Neural progenitor cell (in vitro differentiated cells): Measurements from ENCODE around the gene ADAMTS12. TPM values are rescaled to one million over a fixed set of nuclear protein-coding genes. Genes with fewer than 3 reads are reported as not detected.

Experiments
- DNase-seq: peaks from one replicate; pipeline ENCODE4 v3.0.0-alpha.2; 2016; ENCODE audit warnings: low spot score
- H2AFZ ChIP-seq: fragments of 200-600 bp; sonication (generic); replicated peaks from 2 replicates; pipeline ENCODE4 v1.6.1; 2016; ENCODE audit warnings: antibody characterized with exemption
- H3F3A ChIP-seq: fragments of 200-600 bp; sonication (generic); 2 replicates; pipeline ENCODE4 v1.6.1; 2016; ENCODE audit warnings: antibody characterized with exemption, low read depth
- H3K27ac ChIP-seq: fragments of 200-600 bp; sonication (generic); 2 replicates; pipeline ENCODE4 v1.5.1; 2016; ENCODE audit warnings: mild to moderate bottlenecking
- H3K27me3 ChIP-seq: fragments of 200-600 bp; sonication (generic); 2 replicates; pipeline ENCODE4 v1.6.1; 2016; ENCODE audit warnings: mild to moderate bottlenecking, moderate library complexity
- H3K36me3 ChIP-seq: fragments of 200-600 bp; sonication (generic); 2 replicates; pipeline ENCODE4 v1.5.1; 2016
- H3K4me1 ChIP-seq: fragments of 200-600 bp; sonication (generic); 2 replicates; pipeline ENCODE4 v1.6.1; 2016; ENCODE audit warnings: mixed run types
- H3K4me2 ChIP-seq: fragments of 200-600 bp; sonication (generic); 2 replicates; pipeline ENCODE4 v1.6.1; 2016
- H3K4me3 ChIP-seq: fragments of 200-600 bp; sonication (generic); 2 replicates; pipeline ENCODE4 v1.5.1; 2016
- H3K79me2 ChIP-seq: fragments of 200-600 bp; sonication (generic); 2 replicates; pipeline ENCODE4 v1.6.1; 2016; ENCODE audit warnings: low read depth
- H3K9ac ChIP-seq: fragments of 200-600 bp; sonication (generic); 2 replicates; pipeline ENCODE4 v1.6.1; 2016
- H3K9me3 ChIP-seq: fragments of 200-600 bp; sonication (generic); 2 replicates; pipeline ENCODE4 v1.5.1; 2016; ENCODE audit warnings: low read depth
- H4K20me1 ChIP-seq: fragments of 200-600 bp; sonication (generic); 2 replicates; pipeline ENCODE4 v1.6.1; 2016; ENCODE audit warnings: low read depth
- H3K27ac Mint-ChIP-seq: 3 replicates; pipeline ENCODE4 v1.8.0; 2021; ENCODE audit warnings: mixed read lengths
- H3K27me3 Mint-ChIP-seq: 2 replicates; pipeline ENCODE4 v1.8.0; 2022; ENCODE audit warnings: low read depth, mild to moderate bottlenecking, inconsistent platforms, moderate library complexity, mixed read lengths; ENCODE audit not compliant: insufficient read depth
- H3K36me3 Mint-ChIP-seq: 3 replicates; pipeline ENCODE4 v1.8.0; 2021; ENCODE audit warnings: mixed read lengths
- H3K4me1 Mint-ChIP-seq: 3 replicates; pipeline ENCODE4 v1.8.0; 2021; ENCODE audit warnings: mixed read lengths
- H3K4me3 Mint-ChIP-seq: 3 replicates; pipeline ENCODE4 v1.8.0; 2021; ENCODE audit warnings: mild to moderate bottlenecking, moderate library complexity, mixed read lengths
- H3K9me3 Mint-ChIP-seq: 3 replicates; pipeline ENCODE4 v1.8.0; 2020; ENCODE audit warnings: mixed read lengths
- CTCF ChIP-seq: fragments of 200-600 bp; sonication (generic); IDR thresholded peaks from 2 replicates; pipeline ENCODE4 v1.5.1; 2017; ENCODE audit warnings: antibody characterized with exemption, mild to moderate bottlenecking
- EZH2 ChIP-seq: fragments of 200-600 bp; sonication (generic); IDR thresholded peaks from 2 replicates; pipeline ENCODE4 v1.6.1; 2017; ENCODE audit warnings: antibody characterized with exemption, mild to moderate bottlenecking, moderate library complexity
- EZH2phosphoT487 ChIP-seq: fragments of 200-600 bp; sonication (generic); IDR thresholded peaks from 2 replicates; pipeline ENCODE4 v1.6.1; 2017; ENCODE audit warnings: antibody characterized with exemption
- total RNA-seq: library from RNA; depleted of rRNA; stranded (reverse); fragments of >200 nt; gene quantifications from 2 replicates; pipeline ENCODE4 v1.2.3, GENCODE V29; 2015; ENCODE audit warnings: low replicate concordance

Gene ADAMTS12
- total RNA-seq, 1 donor from 2014 or later = 15.6 TPM

DNA sequence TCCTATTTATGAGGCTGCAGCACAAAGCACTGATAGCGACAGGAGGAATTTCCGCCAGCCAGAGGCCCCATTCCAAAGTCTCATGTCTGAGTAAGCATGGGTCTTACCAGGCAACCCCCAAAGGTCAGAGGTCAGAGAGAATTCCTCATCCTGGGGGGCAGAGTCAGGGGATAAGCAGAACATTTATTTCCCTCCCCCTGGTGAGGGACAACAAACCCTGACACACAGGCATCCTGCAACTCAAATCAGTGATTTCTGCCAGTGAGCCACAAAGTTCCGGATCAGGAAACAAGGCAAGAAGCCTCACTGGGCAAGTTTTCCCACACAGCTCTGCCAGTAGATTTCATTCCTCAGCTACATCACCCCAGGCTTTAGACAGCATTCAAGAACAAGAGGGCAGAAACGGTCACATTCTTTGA is 37.0 kb downstream of the ADAMTS12 start:
- peak; percentile 73 for DNase-seq
- no peaks in the 10 kb centered on the region for H3K36me3 ChIP-seq
- no peak overlapping the region for H3K9ac ChIP-seq
- H3K9me3 ChIP-seq = no peaks in the 10 kb centered on the region
- peak overlapping the region; percentile 74 for H3K27ac ChIP-seq
- Mint-ChIP-seq H3K36me3 (peaks cover 2% of the 10 kb centered on the region), H3K4me3 (peak overlapping the region; percentile 11), H3K4me1 (peaks cover 61% of the 10 kb centered on the region), H3K9me3 (no peaks in the 10 kb centered on the region), H3K27ac (peak overlapping the region; percentile 81), H3K27me3 (no peaks in the 10 kb centered on the region)
- H2AFZ ChIP-seq = no peak overlapping the region
- TF ChIP-seq CTCF = no peak
- TF ChIP-seq EZH2 = no peak
- no peak for TF ChIP-seq EZH2phosphoT487
- H3F3A ChIP-seq = peaks cover 31% of the 10 kb centered on the region
- H4K20me1 ChIP-seq = no peaks in the 10 kb centered on the region
- peaks cover 72% of the 10 kb centered on the region for H3K4me1 ChIP-seq
- no peak overlapping the region for H3K4me3 ChIP-seq
- H3K79me2 ChIP-seq = peaks cover 72% of the 10 kb centered on the region
- H3K27me3 ChIP-seq = no peaks in the 10 kb centered on the region
- peak overlapping the region; percentile 51 for H3K4me2 ChIP-seq

GRCh38 chr5:33852837-33853236 is 39.0 kb downstream of the ADAMTS12 start:
- no peaks in the 10 kb centered on the region for H3K36me3 ChIP-seq
- H3K27ac ChIP-seq = no peak overlapping the region
- H3F3A ChIP-seq = peaks cover 31% of the 10 kb centered on the region
- Mint-ChIP-seq H3K4me3 (no peak overlapping the region), H3K4me1 (peaks cover 53% of the 10 kb centered on the region), H3K9me3 (no peaks in the 10 kb centered on the region), H3K27me3 (peaks cover 2% of the 10 kb centered on the region), H3K27ac (no peak overlapping the region), H3K36me3 (peaks cover 2% of the 10 kb centered on the region)
- H2AFZ ChIP-seq = no peak overlapping the region
- DNase-seq = no peak
- no peaks in the 10 kb centered on the region for H4K20me1 ChIP-seq
- H3K9ac ChIP-seq = no peak overlapping the region
- no peak overlapping the region for H3K4me2 ChIP-seq
- H3K4me1 ChIP-seq = peaks cover 56% of the 10 kb centered on the region
- no peak overlapping the region for H3K4me3 ChIP-seq
- peaks cover 54% of the 10 kb centered on the region for H3K79me2 ChIP-seq
- TF ChIP-seq EZH2phosphoT487 (no peak), EZH2 (no peak), CTCF (no peak)
- no peaks in the 10 kb centered on the region for H3K9me3 ChIP-seq
- H3K27me3 ChIP-seq = no peaks in the 10 kb centered on the region

DNA sequence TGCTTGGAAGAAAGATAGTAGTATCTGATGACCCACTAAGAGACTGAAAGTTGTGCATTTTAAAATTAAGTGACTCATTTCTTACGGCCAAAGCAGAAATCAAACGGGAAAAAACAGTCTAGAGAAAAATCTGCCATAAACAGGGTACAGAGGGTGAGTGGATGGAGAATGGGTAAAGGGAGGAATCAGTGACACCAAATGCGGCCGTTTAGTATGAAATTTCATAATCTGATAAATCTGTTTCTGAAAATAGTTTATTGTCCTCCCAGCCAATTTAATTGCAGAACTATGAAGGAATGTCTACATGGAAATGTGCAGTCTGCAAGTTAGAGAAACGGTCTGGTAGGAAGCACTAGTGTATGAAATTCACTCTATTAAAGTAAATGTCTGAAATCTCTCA is 39.5 kb downstream of the ADAMTS12 start:
- H3K9me3 Mint-ChIP-seq = no peaks in the 10 kb centered on the region
- Histone ChIP-seq H3K9ac (no peak overlapping the region), H3K27me3 (no peaks in the 10 kb centered on the region), H3K79me2 (peaks cover 49% of the 10 kb centered on the region), H3K4me2 (no peak overlapping the region), H3K27ac (no peak overlapping the region), H4K20me1 (no peaks in the 10 kb centered on the region), H3K9me3 (no peaks in the 10 kb centered on the region), H3K36me3 (no peaks in the 10 kb centered on the region), H3K4me1 (peaks cover 55% of the 10 kb centered on the region), H2AFZ (no peak overlapping the region), H3K4me3 (no peak overlapping the region), H3F3A (peaks cover 31% of the 10 kb centered on the region)
- no peak overlapping the region for H3K27ac Mint-ChIP-seq
- H3K36me3 Mint-ChIP-seq = peaks cover 2% of the 10 kb centered on the region
- no peak for DNase-seq
- H3K4me3 Mint-ChIP-seq = no peak overlapping the region
- TF ChIP-seq EZH2phosphoT487 (no peak), CTCF (no peak), EZH2 (no peak)
- H3K27me3 Mint-ChIP-seq = peaks cover 2% of the 10 kb centered on the region
- peaks cover 53% of the 10 kb centered on the region for H3K4me1 Mint-ChIP-seq
